Activated CD8-positive, alpha-beta T cell treated with anti-CD3 and anti-CD28 coated beads for 36 hours (primary cell): Measurements from ENCODE around the gene MACIR. TPM values are rescaled to one million over a fixed set of nuclear protein-coding genes. Genes with fewer than 3 reads are reported as not detected.

Experiments used
- ATAC-seq: fragments of 200-7000 bp; cut with Tn5 transposase; one replicate; pipeline ENCODE4 v1.10.0; 2021; ENCODE audit warnings: mild to moderate bottlenecking, moderate library complexity
- CTCF ChIA-PET: fragments of 350-600 bp; sonication (Branson Sonifier 250); formaldehyde crosslinking; loops from one replicate; lab custom pipeline; 2021; ENCODE audit warnings: antibody characterized with exemption; lab: Charles Lee
- POLR2A ChIA-PET: fragments of 350-600 bp; sonication (Branson Sonifier 250); formaldehyde crosslinking; loops from one replicate; lab custom pipeline; 2021; ENCODE audit warnings: antibody characterized with exemption; lab: Charles Lee
- DNase-seq: peaks from one replicate; pipeline ENCODE4 v3.0.0-alpha.2; 2020
- H3K27ac Mint-ChIP-seq: one replicate; pipeline ENCODE4 v1.8.0; 2021; ENCODE audit warnings: mild to moderate bottlenecking, mixed read lengths
- H3K27me3 Mint-ChIP-seq: one replicate; pipeline ENCODE4 v1.8.0; 2021; ENCODE audit warnings: mixed read lengths
- H3K36me3 Mint-ChIP-seq: one replicate; pipeline ENCODE4 v1.8.0; 2021; ENCODE audit warnings: low read depth, mixed read lengths
- H3K4me1 Mint-ChIP-seq: one replicate; pipeline ENCODE4 v1.8.0; 2021; ENCODE audit warnings: low read depth, mixed read lengths
- H3K4me3 Mint-ChIP-seq: one replicate; pipeline ENCODE4 v1.8.0; 2021; ENCODE audit warnings: mild to moderate bottlenecking, moderate library complexity, mixed read lengths
- H3K9me3 Mint-ChIP-seq: one replicate; pipeline ENCODE4 v1.8.0; 2021; ENCODE audit warnings: mixed read lengths
- CTCF ChIP-seq: fragments of 200-600 bp; IDR thresholded peaks from one replicate; pipeline ENCODE4 v1.8.0; 2022; ENCODE audit warnings: antibody characterized with exemption, mild to moderate bottlenecking
- intact Hi-C: fragments of 100-400 bp; cut with micrococcal nuclease; formaldehyde crosslinking; loops from one replicate; pipeline ENCODE4 v1.10.0; 2022
- total RNA-seq, 2 experiments: library from RNA; stranded (reverse); gene quantifications; one replicate each; pipeline ENCODE4 v1.2.3, GENCODE V29; 2021

The MACIR gene
- total RNA-seq, 2 experiments from 2014 or later: 8.6 to 8.8 TPM

- no peak overlapping the region for H3K27ac Mint-ChIP-seq
- H3K4me1 Mint-ChIP-seq: no peaks in the 10 kb centered on the region
- peaks cover 2% of the 10 kb centered on the region for H3K9me3 Mint-ChIP-seq
- no peak for TF ChIP-seq CTCF
- peaks cover 1% of the 10 kb centered on the region for H3K36me3 Mint-ChIP-seq
- ATAC-seq: no peak
- ChIA-PET POLR2A (no interaction called here), CTCF (interaction anchor here (1.1 to 3.4 kb wide), 13 partner anchors 10 to 542 kb away, joined by 3 to 24 read pairs (median 9); no protein-coding TSS in a partner anchor)
- no peak for DNase-seq
- H3K27me3 Mint-ChIP-seq: peaks cover 9% of the 10 kb centered on the region
- H3K4me3 Mint-ChIP-seq: no peak overlapping the region
- intact Hi-C loops: no loop called here
Observed at GRCh38 chr5:103223031-103223955, 35.3 kb upstream of the MACIR start.

- H3K9me3 Mint-ChIP-seq: peaks cover 2% of the 10 kb centered on the region
- intact Hi-C loops: no loop called here
Observed at GRCh38 chr5:103224118-103224893, 34.3 kb upstream of the MACIR start.

GRCh38 chr5:103224894-103225246 lies 33.7 kb upstream of the MACIR start:
- POLR2A ChIA-PET: interaction anchor here (0.6 to 0.8 kb wide), 2 partner anchors 9 to 114 kb away, joined by 3 read pairs; no protein-coding TSS in a partner anchor
- H3K4me1 Mint-ChIP-seq: no peaks in the 10 kb centered on the region

More at GRCh38 chr5:103224118-103224893, 34.3 kb upstream of the MACIR start:
- TF ChIP-seq CTCF: peak; percentile 74
- ChIA-PET CTCF (interaction anchor here (0.6 to 3.4 kb wide), 29 partner anchors 8 to 687 kb away, joined by 3 to 24 read pairs (median 6); partner anchors contain the start of genes GIN1, MACIR and PPIP5K2), POLR2A (interaction anchor here (0.6 kb wide), 1 partner anchor 8 kb away, joined by 3 read pairs; no protein-coding TSS in a partner anchor)
- Mint-ChIP-seq H3K4me1 (no peaks in the 10 kb centered on the region), H3K27ac (no peak overlapping the region), H3K36me3 (peaks cover 1% of the 10 kb centered on the region), H3K4me3 (no peak overlapping the region), H3K27me3 (peaks cover 11% of the 10 kb centered on the region)
- DNase-seq (peak; percentile 57), ATAC-seq (peak; percentile 100)

GRCh38 chr5:103228061-103228460 lies 30.5 kb upstream of the MACIR start:
- Mint-ChIP-seq H3K4me3 (no peak overlapping the region), H3K36me3 (no peaks in the 10 kb centered on the region), H3K9me3 (no peaks in the 10 kb centered on the region), H3K4me1 (no peaks in the 10 kb centered on the region), H3K27ac (no peak overlapping the region), H3K27me3 (peaks cover 11% of the 10 kb centered on the region)
- POLR2A ChIA-PET: no interaction called here
- CTCF ChIA-PET: no interaction called here
- DNase-seq: no peak
- TF ChIP-seq CTCF: no peak
- intact Hi-C loops: no loop called here
- no peak for ATAC-seq

More at GRCh38 chr5:103224894-103225246, 33.7 kb upstream of the MACIR start:
- no peak overlapping the region for H3K4me3 Mint-ChIP-seq
- CTCF ChIA-PET: interaction anchor here (0.6 to 3.4 kb wide), 29 partner anchors 8 to 688 kb away, joined by 3 to 24 read pairs (median 6); partner anchors contain the start of genes GIN1, MACIR and PPIP5K2
- TF ChIP-seq CTCF: no peak
- H3K27me3 Mint-ChIP-seq: peaks cover 11% of the 10 kb centered on the region
- H3K27ac Mint-ChIP-seq: no peak overlapping the region
- H3K9me3 Mint-ChIP-seq: no peaks in the 10 kb centered on the region
- ATAC-seq (no peak), DNase-seq (no peak)
- no peaks in the 10 kb centered on the region for H3K36me3 Mint-ChIP-seq
- intact Hi-C loops: no loop called here
